ENCODE results near the gene STBD1. TPM values are rescaled to one million over a fixed set of nuclear protein-coding genes. Genes with fewer than 3 reads are reported as not detected.
A peak's percentile ranks its signal among the peaks of the same experiment; 100 is the strongest.

Gene STBD1
- 1 to 10 TPM; 8.8 to 9.0 TPM for total RNA-seq
- 1 to 10 TPM; 2.2 to 3.9 (median 2.6) TPM for polyA plus RNA-seq (ENCODE audit: insufficient read length in 6 of 6)
- long read RNA-seq, donor 1, partial matches to known transcripts: 0 of 3 reads
- long read RNA-seq, donor 1, other reads (novel, unspliced or antisense): 0 of 3 reads
- long read RNA-seq, donor 2, partial matches to known transcripts: 0 of 1 reads
- long read RNA-seq, donor 2, other reads (novel, unspliced or antisense): 0 of 1 reads
- long read RNA-seq, donor 3, partial matches to known transcripts: 0 of 3 reads
- long read RNA-seq, donor 3, other reads (novel, unspliced or antisense): 0 of 3 reads
- long read RNA-seq, donor 4, transcript STBD1-201 (2 exons, 3,420 nt): major isoform, 5 of 5 reads
- long read RNA-seq, donor 4, partial matches to known transcripts: 0 of 5 reads
- long read RNA-seq, donor 4, other reads (novel, unspliced or antisense): 0 of 5 reads
- long read RNA-seq, donor 5, partial matches to known transcripts: 0 of 1 reads
- long read RNA-seq, donor 5, other reads (novel, unspliced or antisense): 0 of 1 reads
- long read RNA-seq, donor 6, partial matches to known transcripts: 0 of 3 reads
- long read RNA-seq, donor 6, other reads (novel, unspliced or antisense): 0 of 3 reads
- long read RNA-seq, donor 7, partial matches to known transcripts: 0 of 1 reads
- long read RNA-seq, donor 7, other reads (novel, unspliced or antisense): 0 of 1 reads
- long read RNA-seq, donor 8, partial matches to known transcripts: 0 of 2 reads
- long read RNA-seq, donor 8, other reads (novel, unspliced or antisense): 0 of 2 reads
- long read RNA-seq, donor 9: 0 reads
- long read RNA-seq, donor 10, transcript STBD1-201 (2 exons, 3,420 nt): major isoform, 6 of 7 reads
- long read RNA-seq, donor 10, partial matches to known transcripts: 0 of 7 reads
- long read RNA-seq, donor 10, other reads (novel, unspliced or antisense): 1 of 7 reads
- long read RNA-seq, donor 11, partial matches to known transcripts: 0 of 1 reads
- long read RNA-seq, donor 11, other reads (novel, unspliced or antisense): 0 of 1 reads
- long read RNA-seq, donor 12, partial matches to known transcripts: 0 of 2 reads
- long read RNA-seq, donor 12, other reads (novel, unspliced or antisense): 0 of 2 reads

DNA sequence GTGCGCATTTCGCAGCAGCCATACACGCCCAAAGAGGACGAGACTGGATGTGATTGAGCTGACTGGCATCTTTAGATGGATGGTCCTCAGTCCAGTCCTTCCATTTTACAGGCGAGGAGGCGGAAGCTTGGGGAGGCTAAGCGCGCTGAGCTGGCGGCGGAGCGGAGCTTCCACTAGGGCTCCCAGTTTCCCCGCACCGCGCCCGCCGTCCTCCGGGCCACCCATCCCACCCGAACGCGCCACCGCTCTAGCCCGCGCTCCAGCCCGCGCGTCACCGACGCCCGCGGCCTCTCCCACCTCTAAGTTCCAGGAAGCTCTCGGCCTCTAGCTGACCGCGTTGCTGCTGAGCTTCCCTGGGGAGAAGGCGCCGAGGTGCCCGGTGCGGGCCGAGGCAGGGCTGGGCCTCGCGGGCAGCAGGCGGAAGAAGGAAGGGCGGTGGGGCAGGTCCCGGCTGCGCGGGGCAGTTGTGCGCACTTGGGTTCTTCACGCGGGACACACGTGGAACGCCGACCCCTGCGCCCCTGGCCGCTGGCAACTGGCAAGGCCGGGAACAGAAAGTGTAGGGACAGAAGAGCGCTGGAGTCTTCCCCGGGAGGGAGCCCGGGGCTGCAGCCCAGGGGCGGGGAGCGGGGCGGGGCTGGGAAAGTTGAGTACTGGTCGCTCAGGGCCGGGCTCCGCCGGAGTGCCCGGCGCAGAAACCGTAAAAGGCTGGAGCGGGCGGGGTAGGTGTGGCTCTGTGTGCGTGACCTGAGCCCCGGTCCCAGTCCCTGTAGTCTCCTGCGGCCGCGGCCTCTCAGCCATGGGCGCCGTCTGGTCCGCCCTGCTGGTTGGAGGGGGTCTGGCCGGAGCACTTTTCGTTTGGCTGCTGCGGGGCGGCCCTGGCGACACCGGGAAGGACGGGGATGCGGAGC, at the start of gene STBD1:
Gene STBD1 (plus strand): TSS at position 763 of the 911 bp plus-strand sequence. CDS start 37 bp downstream, at position 800.
- intact Hi-C loops (cut with DNase I): no loop called here
- Histone ChIP-seq H3K4me1 (peaks cover 10 to 63% of the 10 kb centered on the region in 2 donors), H3K27ac (peak within 1 kb of the TSS; percentile 84 to 89), H3K27me3 (no peaks in the 10 kb centered on the region), H3K4me3 (peak within 1 kb of the TSS; percentile 67 to 73), H3K9me3 (no peaks in the 10 kb centered on the region), H3K36me3 (peaks cover 0 to 16% of the 10 kb centered on the region in 2 donors)
- DNase-seq (peak; percentile 65 to 96 (median 84)), ATAC-seq (peak; percentile 94)
- TF ChIP-seq CTCF (IDR thresholded peaks at IDR 0.05): no peak

DNA sequence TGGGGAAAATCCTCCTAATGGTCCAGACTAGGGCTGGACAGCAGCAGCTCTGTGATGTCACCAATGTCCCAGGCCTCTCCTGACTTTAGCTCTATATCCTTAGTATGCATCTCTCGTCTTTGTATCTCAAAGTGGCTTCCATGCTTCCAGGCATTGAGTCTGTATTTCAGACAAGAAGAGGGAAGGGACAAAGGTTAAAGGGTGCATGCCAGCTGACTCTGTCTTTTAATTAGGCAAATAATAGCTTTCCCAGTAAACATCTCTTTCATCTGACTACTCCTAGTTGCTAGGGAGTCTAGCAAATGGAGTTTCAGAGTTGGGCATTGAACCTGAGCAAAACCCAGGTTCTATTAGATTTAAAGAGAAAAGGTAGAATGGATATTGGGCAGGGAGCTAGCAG, 49.6 kb upstream of the STBD1 start:
- DNase-seq (no peak), ATAC-seq (no peak)
- Histone ChIP-seq H3K27ac (no peak overlapping the region), H3K9me3 (no peaks in the 10 kb centered on the region), H3K27me3 (peaks cover 0 to 5% of the 10 kb centered on the region in 2 donors), H3K4me3 (no peak overlapping the region), H3K4me1 (peaks cover 0 to 8% of the 10 kb centered on the region in 2 donors), H3K36me3 (no peaks in the 10 kb centered on the region)
- intact Hi-C loops (cut with DNase I): no loop called here
- no peak for TF ChIP-seq CTCF (IDR thresholded peaks at IDR 0.05)

- Histone ChIP-seq H3K9me3 (no peaks in the 10 kb centered on the region), H3K36me3 (no peaks in the 10 kb centered on the region), H3K4me1 (no peaks in the 10 kb centered on the region), H3K4me3 (no peak overlapping the region), H3K27ac (no peak overlapping the region), H3K27me3 (no peaks in the 10 kb centered on the region)
- intact Hi-C loops (cut with DNase I): no loop called here
- no peak for TF ChIP-seq CTCF (IDR thresholded peaks at IDR 0.05)
- ATAC-seq (no peak), DNase-seq (no peak)
Observed at GRCh38 chr4:76257824-76258223, 48.7 kb upstream of the STBD1 start.

GRCh38 chr4:76260571-76260970, 46.0 kb upstream of the STBD1 start:
- intact Hi-C loops (cut with DNase I): no loop called here
- Histone ChIP-seq H3K4me1 (no peaks in the 10 kb centered on the region), H3K9me3 (no peaks in the 10 kb centered on the region), H3K36me3 (no peaks in the 10 kb centered on the region), H3K27ac (no peak overlapping the region), H3K4me3 (no peak overlapping the region), H3K27me3 (no peaks in the 10 kb centered on the region)
- DNase-seq (no peak), ATAC-seq (no peak)
- no peak for TF ChIP-seq CTCF (IDR thresholded peaks at IDR 0.05)
